Adrenal gland (tissue), 12 donors: ENCODE results near the gene JAZF1. TPM values are rescaled to one million over a fixed set of nuclear protein-coding genes. Genes with fewer than 3 reads are reported as not detected.

Experiments
- DNase-seq, 7 donors: peaks; one replicate each; pipeline ENCODE4 v3.0.0-alpha.2; 2019 to 2020
- H3K27ac ChIP-seq, 5 donors: fragments of 200-600 bp; sonication (generic) in 4 of 5; 1 replicate in 3 of 5; 2 replicates in 2 of 5; pipeline versions ENCODE4 v1.5.1 to v1.8.0; 2016 to 2020; ENCODE audit warnings: mild to moderate bottlenecking in 1 of 5
- H3K27me3 ChIP-seq: fragments of 200-600 bp; 2 replicates; pipeline ENCODE4 v1.8.0; 2021
- H3K36me3 ChIP-seq, 2 donors: fragments of 200-600 bp; replicated peaks in 1 of 2; 1 replicate in 1 of 2; 2 replicates in 1 of 2; pipeline versions ENCODE4 v1.5.1 to v1.8.0; 2018 to 2022
- H3K4me1 ChIP-seq, 2 donors: fragments of 200-600 bp; replicated peaks in 1 of 2; 1 replicate in 1 of 2; 2 replicates in 1 of 2; pipeline versions ENCODE4 v1.5.1 to v1.8.0; 2018 to 2021
- H3K4me3 ChIP-seq, 4 donors: fragments of 200-600 bp; sonication (generic) in 3 of 4; one replicate each; pipeline ENCODE4 v1.5.1; 2016 to 2018
- H3K9me3 ChIP-seq, 3 donors: fragments of 200-600 bp; sonication (generic) in 1 of 3; replicated peaks in 1 of 3; 1 replicate in 2 of 3; 2 replicates in 1 of 3; pipeline versions ENCODE4 v1.5.1 to v1.8.0; 2016 to 2021
- CTCF ChIP-seq, 6 experiments: fragments of 450-650 bp in 4 of 6; fragments of 200-600 bp in 2 of 6; sonication (generic) in 1 of 6; IDR thresholded peaks; 1 replicate in 5 of 6; 2 replicates in 1 of 6; pipeline versions ENCODE4 v1.5.1 to v1.8.0; 2016 to 2021; ENCODE audit warnings: antibody characterized with exemption in 6 of 6, mild to moderate bottlenecking in 2 of 6, moderate library complexity in 1 of 6
- POLR2A ChIP-seq, 2 donors: fragments of 450-650 bp; IDR thresholded peaks; one replicate each; pipeline ENCODE4 v1.6.1; 2017; ENCODE audit warnings: antibody characterized with exemption in 2 of 2, mild to moderate bottlenecking in 2 of 2, moderate library complexity in 1 of 2
- WGBS, 4 donors: extraction: QIAGEN DNeasy Blood & Tissue Kit in 2 of 4; methylation state at CpG; one replicate each; pipeline versions ENCODE4 v1.1.5 to v1.1.7; 2013 to 2017; 5-methylcytosine and 5-hydroxymethylcytosine counted together
- intact Hi-C, 2 donors: fragments of 100-400 bp; cut with DNase I; formaldehyde crosslinking; loops; one replicate each; pipeline versions ENCODE4 v1.14.1 to v1.15.0; 2022 to 2023
- polyA plus RNA-seq, 3 donors: library from polyadenylated mRNA; stranded (reverse); fragments of 200-250 nt in 2 of 3; fragments of 350-450 nt in 1 of 3; fragmentation: Illumina TruSeq in 1 of 3; extraction: RNeasy Lipid Tissue Mini Kit (QIAGEN cat#74804) in 1 of 3; gene quantifications; one replicate each; pipeline ENCODE4 v1.2.3, GENCODE V29; 2013 to 2014
- total RNA-seq, 9 donors: library from RNA; depleted of rRNA in 4 of 9; stranded (reverse); fragments of >200 nt in 4 of 9; fragments of 120-200 nt in 1 of 9; fragmentation: NEBNext Ultra II Directional in 1 of 9; extraction: Animal tissue kit (Norgen Biotek cat#: 25700) in 1 of 9; gene quantifications; one replicate each; pipeline versions ENCODE4 v1.1.0 to v1.2.4, GENCODE V29; 2013 to 2023
- donor health status: healthy with polysubstance abuse.
- donor health status: Bipolar disorder and iron deficiency.
- donor health status: DM: yes; HTN: yes; CAD: no.
- donor health status: DM: no; HTN: no; CAD: no.
- donor health status: DM: no; HTN: no; CAD: no.
- donor health status: DM: yes; HTN: yes; CAD: no.

JAZF1 gene
- total and polyA plus RNA-seq, 12 donors: 18.5 to 192 (median 96.3) TPM

GRCh38 chr7:28008171-28008570, 172.4 kb downstream of the JAZF1 start:
- DNase-seq: no peak
- H3K4me3 ChIP-seq: no peak overlapping the region
- intact Hi-C loops: no loop called here
- peaks cover 0 to 10% of the 10 kb centered on the region in 2 donors for H3K4me1 ChIP-seq
- TF ChIP-seq POLR2A (IDR thresholded peaks at IDR 0.05) (no peak), CTCF (IDR thresholded peaks at IDR 0.05) (no peak)
- no peaks in the 10 kb centered on the region for H3K36me3 ChIP-seq
- no peaks in the 10 kb centered on the region for H3K9me3 ChIP-seq
- no peaks in the 10 kb centered on the region for H3K27me3 ChIP-seq
- no peak overlapping the region for H3K27ac ChIP-seq
- WGBS, 4 donors: 71 to 87% (median 75%) methylated on average over 3 of the region's 3 CpGs

- DNase-seq: no peak
- Histone ChIP-seq H3K27me3 (no peaks in the 10 kb centered on the region), H3K27ac (no peak overlapping the region), H3K36me3 (no peaks in the 10 kb centered on the region), H3K4me3 (no peak overlapping the region), H3K4me1 (peaks cover 0 to 10% of the 10 kb centered on the region in 2 donors), H3K9me3 (no peaks in the 10 kb centered on the region)
- intact Hi-C loops: no loop called here
- TF ChIP-seq POLR2A (IDR thresholded peaks at IDR 0.05) (no peak), CTCF (IDR thresholded peaks at IDR 0.05) (no peak)
- WGBS, 4 donors: 99 to 100% (median 100%) methylated on average over 1 of the region's 1 CpG
Measured at GRCh38 chr7:28006491-28006890, 174.1 kb downstream of the JAZF1 start.

- TF ChIP-seq POLR2A (IDR thresholded peaks at IDR 0.05): no peak
- no peak for TF ChIP-seq CTCF (IDR thresholded peaks at IDR 0.05)
- WGBS, 4 donors: 93 to 100% (median 95%) methylated on average over 1 of the region's 1 CpG; no CpG with 5 or more reads in 1 of the 4 donors
- intact Hi-C loops: no loop called here
- no peak for DNase-seq
- H3K27me3 ChIP-seq: no peaks in the 10 kb centered on the region
- no peak overlapping the region for H3K27ac ChIP-seq
- no peak overlapping the region for H3K4me3 ChIP-seq
- H3K4me1 ChIP-seq: peaks cover 0 to 10% of the 10 kb centered on the region in 2 donors
- no peaks in the 10 kb centered on the region for H3K36me3 ChIP-seq
- H3K9me3 ChIP-seq: no peaks in the 10 kb centered on the region
Measured at GRCh38 chr7:28005847-28006231, 174.8 kb downstream of the JAZF1 start.

- intact Hi-C loops: no loop called here
- no peak for DNase-seq
- peaks cover 0 to 10% of the 10 kb centered on the region in 2 donors for H3K4me1 ChIP-seq
- WGBS, 4 donors: 63 to 74% (median 70%) methylated on average over 7 of the region's 7 CpGs
- no peak overlapping the region for H3K27ac ChIP-seq
- H3K36me3 ChIP-seq: no peaks in the 10 kb centered on the region
- no peak overlapping the region for H3K4me3 ChIP-seq
- no peak for TF ChIP-seq POLR2A (IDR thresholded peaks at IDR 0.05)
- no peak for TF ChIP-seq CTCF (IDR thresholded peaks at IDR 0.05)
- no peaks in the 10 kb centered on the region for H3K9me3 ChIP-seq
- no peaks in the 10 kb centered on the region for H3K27me3 ChIP-seq
Measured at GRCh38 chr7:28005075-28005846, 175.3 kb downstream of the JAZF1 start.
